Renal cortex interstitium (tissue), 11 donors: ENCODE measurements around the gene ANKRD9. TPM values are rescaled to one million over a fixed set of nuclear protein-coding genes. Genes with fewer than 3 reads are reported as not detected.
A peak's percentile ranks its signal among the peaks of the same experiment; 100 is the strongest.
"Not testable (repeated sequence)": the region's sequence is repeated elsewhere in the genome, so short reads cannot be mapped to it uniquely, and the experiment has no call there.

Experiments used
- DNase-seq, 11 donors: peaks; one replicate each; pipeline ENCODE4 v3.0.0-alpha.2; 2013; ENCODE audit warnings: low read depth in 9 of 11, low spot score in 4 of 11; ENCODE audit errors: extremely low read depth in 1 of 11
- polyA plus RNA-seq, 3 donors: library from polyadenylated mRNA; unstranded; fragments of 120-200 nt; gene quantifications; one replicate each; pipeline ENCODE4 v1.2.1, GENCODE V29; 2013; ENCODE audit not compliant: insufficient read length in 3 of 3

ANKRD9 gene
- polyA plus RNA-seq, 3 donors = 4.7 to 7.5 (median 5.3) TPM

DNA sequence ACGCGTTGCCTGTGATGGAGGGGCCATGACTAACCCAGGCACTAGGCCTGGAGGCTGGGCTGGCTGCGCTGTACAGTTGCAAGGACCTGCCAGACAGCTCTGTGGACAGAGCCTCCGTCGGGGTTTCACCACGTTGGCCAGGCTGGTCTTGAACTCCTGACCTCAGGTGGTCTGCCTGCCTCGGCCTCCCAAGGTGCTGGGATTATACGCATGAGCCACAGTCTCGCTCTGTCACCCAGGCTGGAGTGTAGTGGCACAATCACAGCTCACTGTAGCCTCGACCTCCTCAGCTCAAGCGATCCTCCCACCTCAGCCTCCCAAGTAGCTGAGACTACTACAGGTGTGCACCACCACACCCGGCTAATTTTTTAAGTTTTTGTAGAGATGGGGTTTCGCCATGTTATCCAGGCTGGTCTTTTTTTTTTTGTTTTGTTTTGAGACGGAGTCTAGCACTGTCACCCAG lies 31.5 kb upstream of the ANKRD9 start:
- not testable (repeated sequence) for DNase-seq

- DNase-seq = peak in 2 of 11 donors; percentile 41 to 54
Observed at GRCh38 chr14:102540315-102541028, 30.9 kb upstream of the ANKRD9 start.

GRCh38 chr14:102539544-102540314 lies 30.2 kb upstream of the ANKRD9 start:
- peak in 5 of 11 donors; percentile 45 to 84 (median 72) for DNase-seq

GRCh38 chr14:102538602-102539543 lies 29.3 kb upstream of the ANKRD9 start:
- DNase-seq = no peak

DNA sequence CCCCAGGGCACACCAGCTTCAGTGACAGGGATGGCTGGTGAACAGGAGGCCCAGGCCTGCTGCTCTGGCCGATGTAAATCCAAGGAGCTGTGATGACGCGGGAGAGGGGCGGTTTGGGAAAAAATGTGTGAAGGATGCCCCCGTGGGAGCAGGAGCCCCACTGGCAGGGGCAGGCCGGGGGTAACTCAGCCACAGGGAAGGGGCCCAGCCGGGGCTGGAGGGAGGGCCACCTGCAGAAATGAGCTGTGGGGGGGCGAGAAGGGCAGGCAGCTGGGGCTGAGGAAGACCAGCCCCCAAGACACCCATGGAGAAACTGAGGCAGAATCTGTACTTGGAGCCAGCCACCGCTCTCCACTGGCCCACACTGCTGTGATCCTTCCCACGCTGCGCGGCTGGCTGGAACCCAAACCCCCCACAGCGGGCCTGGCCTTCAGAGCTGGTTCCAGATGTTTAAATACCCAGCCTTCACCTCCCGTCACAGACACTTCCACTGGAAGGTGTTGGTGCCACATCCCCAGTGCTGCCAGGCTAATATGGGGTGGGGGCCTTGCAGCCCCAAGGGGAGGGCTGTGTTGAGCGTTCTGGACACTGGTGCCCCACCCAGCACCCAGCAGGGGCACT lies 28.5 kb upstream of the ANKRD9 start:
- DNase-seq = no peak

GRCh38 chr14:102532204-102532658 lies 22.7 kb upstream of the ANKRD9 start:
- DNase-seq = no peak

GRCh38 chr14:102530828-102531478 lies 21.4 kb upstream of the ANKRD9 start:
- no peak for DNase-seq

DNA sequence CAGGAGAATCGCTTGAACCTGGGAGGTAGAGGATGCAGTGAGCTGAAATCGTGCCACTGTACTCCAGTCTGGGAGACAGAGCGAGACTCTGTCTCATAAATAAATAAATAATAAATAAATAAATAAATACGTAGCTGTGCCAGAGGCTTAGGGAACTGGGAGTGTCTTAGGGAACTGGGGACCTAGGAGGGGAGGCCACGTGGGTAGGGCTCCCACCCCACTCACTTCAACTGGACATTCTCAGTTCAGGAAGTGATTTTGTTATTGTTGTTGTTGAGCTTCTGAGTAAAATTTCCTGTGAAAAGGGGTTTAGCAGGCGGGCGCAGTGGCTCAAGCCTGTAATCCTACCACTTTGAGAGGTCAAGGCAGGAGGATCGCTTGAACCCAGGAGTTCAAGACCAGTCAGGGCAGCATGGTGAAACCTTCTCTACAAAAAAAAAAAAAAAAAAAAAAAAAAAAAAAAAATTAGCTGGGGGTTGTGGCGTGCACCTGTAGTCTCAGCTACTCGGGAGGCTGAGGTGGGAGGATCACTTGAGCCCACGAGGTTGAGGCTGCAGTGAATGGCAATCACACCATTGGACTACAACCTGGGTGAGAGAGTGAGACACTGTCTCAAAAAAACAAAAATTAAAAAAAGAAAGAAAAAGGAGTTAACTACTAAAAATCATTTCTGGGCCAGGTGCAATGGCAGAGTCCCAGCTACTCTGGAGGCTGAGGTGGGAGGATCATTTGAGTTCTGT lies 19.0 kb upstream of the ANKRD9 start:
- no peak for DNase-seq

- DNase-seq = no peak
Observed at GRCh38 chr14:102525929-102526497, 16.4 kb upstream of the ANKRD9 start.

DNA sequence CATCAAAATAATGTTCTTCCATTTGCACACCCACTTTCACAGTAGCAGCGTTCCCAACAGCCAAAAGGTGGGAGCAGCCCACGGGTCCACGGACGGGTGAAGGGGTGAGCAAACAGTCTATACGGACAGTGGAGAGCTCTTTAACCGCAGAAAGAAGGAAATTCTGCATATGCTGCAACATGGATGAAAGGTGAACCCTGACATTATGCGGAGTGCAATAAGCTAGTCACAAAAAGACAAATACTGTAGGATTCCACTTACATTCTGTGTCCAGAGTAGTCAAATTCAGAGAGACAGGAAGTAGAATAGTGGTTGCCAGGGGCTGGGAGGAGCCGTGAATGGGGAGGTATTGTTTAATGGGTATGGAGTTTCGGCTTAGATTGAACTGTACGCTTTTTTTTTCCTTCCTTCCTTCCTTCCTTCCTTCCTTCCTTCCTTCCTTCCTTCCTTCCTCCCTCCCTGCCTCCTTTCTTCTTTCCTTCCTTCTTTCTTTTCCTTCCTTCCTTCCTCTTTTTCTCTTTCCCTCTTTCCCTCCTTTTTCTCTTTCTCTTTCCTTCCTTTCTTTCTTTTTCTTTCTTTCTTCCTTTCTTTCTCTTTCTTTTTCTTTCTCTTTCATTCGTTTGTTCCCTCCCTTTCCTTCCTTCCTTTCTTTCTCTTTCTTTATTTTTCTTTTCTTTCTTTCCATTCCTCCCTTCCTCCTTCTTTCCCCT lies 15.8 kb upstream of the ANKRD9 start:
- DNase-seq = no peak

DNA sequence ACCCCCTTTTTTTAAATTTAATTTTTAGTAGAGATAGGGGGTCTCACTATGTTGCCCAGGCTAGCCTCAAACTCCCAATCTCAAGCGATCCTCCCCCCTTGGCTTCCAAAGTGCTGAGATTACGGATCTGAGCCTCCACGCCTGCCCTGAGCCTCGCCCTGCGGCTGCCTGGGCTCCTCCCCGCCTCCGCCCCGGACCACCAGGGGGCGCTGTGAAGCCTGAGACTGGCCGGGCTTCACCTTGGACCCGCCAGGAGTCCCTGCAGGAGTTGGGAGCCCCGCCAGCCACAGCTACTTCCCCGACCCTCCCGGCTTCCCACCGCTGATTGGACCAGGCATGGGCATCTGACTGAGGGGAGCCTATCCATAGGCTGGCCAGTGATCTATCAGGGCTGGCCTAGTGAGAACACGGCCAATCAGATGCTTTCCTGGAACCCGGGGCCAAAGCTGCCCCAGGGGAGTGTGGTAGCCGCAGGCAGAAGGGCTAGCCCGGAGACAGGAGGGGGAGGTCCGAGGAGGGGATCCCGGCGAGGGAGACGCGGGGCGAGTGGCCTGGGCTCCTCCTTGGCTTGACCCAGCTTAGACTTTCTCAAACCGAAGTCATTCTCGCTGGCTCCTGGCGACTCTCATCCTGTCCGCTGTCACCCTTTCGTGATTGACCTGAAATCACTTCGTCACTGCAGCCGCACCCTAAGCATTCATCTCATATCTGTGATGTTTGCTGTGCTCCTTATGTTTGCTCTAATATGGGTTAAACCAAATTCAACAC lies 15.1 kb upstream of the ANKRD9 start:
- peak; percentile 85 to 98 (median 97) for DNase-seq

DNA sequence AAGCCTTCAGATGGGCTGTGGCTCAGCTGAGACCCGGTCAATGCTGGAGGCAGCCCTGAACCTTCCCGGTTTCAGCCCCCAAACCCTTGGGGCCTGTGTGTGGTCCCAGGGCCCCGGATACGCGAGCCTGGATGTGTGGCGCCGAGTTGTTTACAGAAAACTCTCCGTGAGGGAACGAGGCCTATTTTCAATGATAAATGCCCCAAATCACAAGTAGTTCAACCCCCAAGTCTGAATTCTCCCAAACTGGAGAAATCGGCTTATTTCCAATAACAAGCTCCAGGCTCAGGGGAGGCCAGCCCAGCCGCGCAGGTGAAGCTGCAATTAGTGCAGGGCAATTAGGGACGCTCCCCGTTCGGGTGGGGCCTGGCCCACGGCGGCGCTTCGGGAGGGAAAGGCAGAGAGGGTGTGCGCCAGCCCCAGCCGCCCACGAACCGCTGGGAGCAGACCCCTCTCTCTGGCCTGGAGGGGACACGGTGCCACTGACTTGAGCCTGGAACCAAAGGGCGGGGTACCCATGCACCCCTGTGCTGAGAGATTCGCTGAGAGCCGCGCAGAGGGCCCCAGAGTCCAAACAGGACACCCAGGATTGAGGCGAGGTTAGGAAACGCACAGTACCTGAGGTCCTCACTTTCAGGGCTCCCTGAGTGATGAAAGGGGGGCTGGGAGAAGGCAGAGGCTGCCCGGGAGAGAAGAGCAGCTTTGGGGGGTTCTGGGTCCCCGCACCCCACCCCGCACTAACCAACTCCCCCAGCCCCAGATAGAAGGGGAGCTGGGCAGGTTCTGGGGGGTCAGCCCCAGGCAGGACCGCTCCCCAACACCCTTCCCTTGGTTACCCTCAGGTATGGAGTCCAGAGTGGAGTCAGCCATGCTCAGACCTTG lies 14.2 kb upstream of the ANKRD9 start:
- DNase-seq = no peak

DNA sequence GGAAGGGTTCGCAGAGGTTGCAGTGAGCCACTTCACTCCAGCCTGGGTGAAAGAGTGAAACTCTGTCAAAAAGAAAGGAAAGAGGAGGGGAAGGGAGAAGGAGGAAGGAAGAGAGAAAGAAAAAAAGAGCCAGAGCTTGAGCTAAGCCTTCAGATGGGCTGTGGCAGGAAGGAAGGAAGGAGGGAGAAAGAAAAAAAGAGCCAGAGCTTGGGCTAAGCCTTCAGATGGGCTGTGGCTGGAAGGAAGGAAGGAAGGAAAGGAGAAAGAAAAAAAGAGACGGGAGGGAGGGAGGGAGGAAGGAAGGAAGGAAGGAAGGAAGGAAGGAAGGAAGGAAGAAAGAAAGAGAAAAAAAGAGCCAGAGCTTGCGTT lies 13.6 kb upstream of the ANKRD9 start:
- no peak for DNase-seq

DNA sequence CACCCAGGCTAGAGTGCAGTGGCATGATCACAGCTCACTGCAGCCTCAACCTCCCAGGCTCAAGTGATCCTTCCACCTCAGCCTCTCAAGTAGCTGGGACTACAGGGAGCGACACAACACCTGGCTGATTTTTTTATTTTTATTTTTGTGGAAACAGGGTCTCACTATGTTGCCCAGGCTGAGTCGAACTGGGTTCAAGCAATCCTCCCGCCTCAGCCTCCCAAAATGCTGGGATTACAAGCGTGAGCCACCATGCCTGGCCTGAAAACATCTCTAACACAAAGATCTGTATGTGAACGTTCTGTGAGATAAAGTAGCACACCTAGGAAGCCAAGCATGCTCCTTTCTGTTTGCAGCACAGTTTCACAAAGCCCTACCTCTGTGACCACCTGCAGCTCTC lies 10.1 kb upstream of the ANKRD9 start:
- DNase-seq = not testable (repeated sequence)

GRCh38 chr14:102518063-102518648 lies 8.6 kb upstream of the ANKRD9 start:
- no peak for DNase-seq
